IPS-18a (cell line): ENCODE data around the gene SNAPC1.

Source experiments
- H3K27ac ChIP-seq: one replicate; pipeline ENCODE4 v1.5.1; 2013; ENCODE audit warnings: low read length
- H3K27me3 ChIP-seq: one replicate; pipeline ENCODE4 v1.6.1; 2013; ENCODE audit warnings: mild to moderate bottlenecking, low read length; ENCODE audit not compliant: control insufficient read depth, insufficient read depth
- H3K36me3 ChIP-seq: one replicate; pipeline ENCODE4 v1.6.1; 2013; ENCODE audit warnings: low read depth, low read length; ENCODE audit not compliant: control insufficient read depth
- H3K4me1 ChIP-seq: one replicate; pipeline ENCODE4 v1.6.1; 2013; ENCODE audit warnings: low read depth, low read length; ENCODE audit not compliant: control insufficient read depth
- H3K4me3 ChIP-seq: one replicate; pipeline ENCODE4 v1.5.1; 2013; ENCODE audit warnings: low read length
- H3K9ac ChIP-seq: one replicate; pipeline ENCODE4 v1.6.1; 2013; ENCODE audit warnings: mild to moderate bottlenecking, low read length, moderate library complexity
- H3K9me3 ChIP-seq: one replicate; pipeline ENCODE4 v1.6.1; 2013; ENCODE audit warnings: low read depth, low read length; ENCODE audit not compliant: control insufficient read depth

The SNAPC1 gene

GRCh38 chr14:61761959-61762786 is at the start of gene SNAPC1:
TSS of gene SNAPC1 (plus strand) at chr14:61762420. CDS start at chr14:61762461, 41 bp downstream.
- peak within 1 kb of the TSS; percentile 77 for H3K27ac ChIP-seq
- H3K4me1 ChIP-seq = peaks cover 13% of the 10 kb centered on the region
- H3K36me3 ChIP-seq = no peaks in the 10 kb centered on the region
- no peaks in the 10 kb centered on the region for H3K27me3 ChIP-seq
- no peaks in the 10 kb centered on the region for H3K9me3 ChIP-seq
- H3K4me3 ChIP-seq = peak within 1 kb of the TSS; percentile 84
- peak within 1 kb of the TSS; percentile 79 for H3K9ac ChIP-seq

GRCh38 chr14:61713724-61714437 is 48.3 kb upstream of the SNAPC1 start:
- Histone ChIP-seq H3K9ac (no peak overlapping the region), H3K4me3 (no peak overlapping the region), H3K9me3 (no peaks in the 10 kb centered on the region), H3K36me3 (no peaks in the 10 kb centered on the region), H3K4me1 (peaks cover 46% of the 10 kb centered on the region), H3K27me3 (no peaks in the 10 kb centered on the region), H3K27ac (no peak overlapping the region)

- Histone ChIP-seq H3K36me3 (peaks cover 12% of the 10 kb centered on the region), H3K9ac (no peak overlapping the region), H3K27me3 (no peaks in the 10 kb centered on the region), H3K9me3 (no peaks in the 10 kb centered on the region), H3K4me1 (peaks cover 55% of the 10 kb centered on the region), H3K27ac (no peak overlapping the region), H3K4me3 (no peak overlapping the region)
Observed at GRCh38 chr14:61716956-61717355, 45.3 kb upstream of the SNAPC1 start.

GRCh38 chr14:61718039-61718438 is 44.2 kb upstream of the SNAPC1 start:
- H3K36me3 ChIP-seq = peaks cover 23% of the 10 kb centered on the region
- H3K4me3 ChIP-seq = no peak overlapping the region
- H3K27me3 ChIP-seq = no peaks in the 10 kb centered on the region
- H3K9me3 ChIP-seq = no peaks in the 10 kb centered on the region
- no peak overlapping the region for H3K9ac ChIP-seq
- H3K4me1 ChIP-seq = peaks cover 49% of the 10 kb centered on the region
- no peak overlapping the region for H3K27ac ChIP-seq

- H3K27ac ChIP-seq = no peak overlapping the region
- H3K4me1 ChIP-seq = peaks cover 36% of the 10 kb centered on the region
- H3K27me3 ChIP-seq = no peaks in the 10 kb centered on the region
- no peak overlapping the region for H3K9ac ChIP-seq
- H3K36me3 ChIP-seq = peaks cover 37% of the 10 kb centered on the region
- no peak overlapping the region for H3K4me3 ChIP-seq
- no peaks in the 10 kb centered on the region for H3K9me3 ChIP-seq
Observed at GRCh38 chr14:61719344-61720293, 42.6 kb upstream of the SNAPC1 start.

GRCh38 chr14:61720294-61720661 is 41.9 kb upstream of the SNAPC1 start:
- Histone ChIP-seq H3K9me3 (no peaks in the 10 kb centered on the region), H3K27me3 (no peaks in the 10 kb centered on the region), H3K27ac (no peak overlapping the region), H3K4me3 (no peak overlapping the region), H3K9ac (no peak overlapping the region), H3K4me1 (peaks cover 36% of the 10 kb centered on the region), H3K36me3 (peaks cover 43% of the 10 kb centered on the region)

- no peaks in the 10 kb centered on the region for H3K9me3 ChIP-seq
- H3K27me3 ChIP-seq = no peaks in the 10 kb centered on the region
- no peak overlapping the region for H3K9ac ChIP-seq
- H3K27ac ChIP-seq = no peak overlapping the region
- peaks cover 46% of the 10 kb centered on the region for H3K36me3 ChIP-seq
- no peak overlapping the region for H3K4me3 ChIP-seq
- peaks cover 36% of the 10 kb centered on the region for H3K4me1 ChIP-seq
Observed at GRCh38 chr14:61720741-61721140, 41.5 kb upstream of the SNAPC1 start.

GRCh38 chr14:61724133-61724532 is 38.1 kb upstream of the SNAPC1 start:
- peaks cover 13% of the 10 kb centered on the region for H3K4me1 ChIP-seq
- no peak overlapping the region for H3K27ac ChIP-seq
- H3K36me3 ChIP-seq = peaks cover 80% of the 10 kb centered on the region
- no peaks in the 10 kb centered on the region for H3K27me3 ChIP-seq
- no peak overlapping the region for H3K4me3 ChIP-seq
- no peak overlapping the region for H3K9ac ChIP-seq
- H3K9me3 ChIP-seq = no peaks in the 10 kb centered on the region

- Histone ChIP-seq H3K4me1 (no peaks in the 10 kb centered on the region), H3K36me3 (peaks cover 96% of the 10 kb centered on the region), H3K9ac (no peak overlapping the region), H3K27me3 (no peaks in the 10 kb centered on the region), H3K9me3 (no peaks in the 10 kb centered on the region), H3K27ac (no peak overlapping the region), H3K4me3 (no peak overlapping the region)
Observed at GRCh38 chr14:61726778-61727658, 35.2 kb upstream of the SNAPC1 start.

- Histone ChIP-seq H3K27ac (no peak overlapping the region), H3K27me3 (no peaks in the 10 kb centered on the region), H3K9me3 (no peaks in the 10 kb centered on the region), H3K36me3 (peaks cover 100% of the 10 kb centered on the region), H3K4me3 (no peak overlapping the region), H3K4me1 (no peaks in the 10 kb centered on the region), H3K9ac (no peak overlapping the region)
Observed at GRCh38 chr14:61730756-61731373, 31.4 kb upstream of the SNAPC1 start.
